HG03097 (cell line): ENCODE measurements around the gene CD248.
"Not testable (repeated sequence)": the region's sequence is repeated elsewhere in the genome, so short reads cannot be mapped to it uniquely, and the experiment has no call there.

Experiments used
- ATAC-seq: cut with Tn5 transposase; IDR thresholded peaks from one replicate; pipeline ENCODE4 v1.9.1; 2021; ENCODE audit not compliant: unreplicated experiment, low FRiP score

The CD248 gene

GRCh38 chr11:66313321-66314185 lies 3.3 kb downstream of the CD248 start:
- no peak for ATAC-seq

DNA sequence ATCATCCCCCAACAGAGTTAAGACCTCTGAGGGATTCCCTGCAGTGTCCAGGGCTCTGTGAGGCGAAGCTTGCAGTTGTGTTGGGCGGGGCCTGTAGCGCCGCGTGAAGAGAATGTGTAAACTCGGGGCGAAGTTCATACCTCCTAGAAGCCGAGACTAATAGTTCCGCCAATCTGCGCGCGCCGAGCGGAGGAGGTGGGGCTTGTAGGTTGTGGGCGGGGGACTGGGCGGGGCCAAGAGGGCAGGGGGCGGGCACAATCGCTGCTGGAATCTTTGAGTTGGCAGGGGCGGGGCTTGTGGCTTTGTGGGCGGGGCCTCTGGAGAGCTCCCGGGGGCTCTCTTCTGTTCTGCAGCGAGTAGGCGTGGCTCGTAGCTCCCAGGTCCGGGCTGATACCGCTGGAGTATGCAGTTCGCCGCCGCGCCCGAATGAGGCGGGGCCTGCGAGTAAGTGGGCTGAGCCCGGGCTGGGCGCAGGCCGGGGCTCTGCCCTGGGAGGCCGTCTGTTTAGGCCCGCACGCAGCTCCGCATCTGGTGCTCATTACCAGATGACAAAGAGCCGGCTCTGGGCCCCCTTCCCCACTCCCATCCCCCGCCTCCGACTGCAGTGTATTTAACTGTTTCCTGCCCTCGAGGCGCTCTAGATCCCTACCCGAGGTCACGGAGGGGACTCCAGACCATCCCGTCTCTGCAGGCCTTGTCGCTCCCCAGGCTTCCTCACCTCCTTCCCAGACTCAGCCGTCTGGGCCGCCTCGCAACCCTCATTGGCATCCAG lies 4.1 kb downstream of the CD248 start:
- ATAC-seq = peak; percentile 51

- peak; percentile 69 for ATAC-seq
Measured at GRCh38 chr11:66311965-66312548, 4.8 kb downstream of the CD248 start.

- no peak for ATAC-seq
Measured at GRCh38 chr11:66311470-66311964, 5.3 kb downstream of the CD248 start.

GRCh38 chr11:66310803-66311440 lies 5.9 kb downstream of the CD248 start:
- ATAC-seq = not testable (repeated sequence)

DNA sequence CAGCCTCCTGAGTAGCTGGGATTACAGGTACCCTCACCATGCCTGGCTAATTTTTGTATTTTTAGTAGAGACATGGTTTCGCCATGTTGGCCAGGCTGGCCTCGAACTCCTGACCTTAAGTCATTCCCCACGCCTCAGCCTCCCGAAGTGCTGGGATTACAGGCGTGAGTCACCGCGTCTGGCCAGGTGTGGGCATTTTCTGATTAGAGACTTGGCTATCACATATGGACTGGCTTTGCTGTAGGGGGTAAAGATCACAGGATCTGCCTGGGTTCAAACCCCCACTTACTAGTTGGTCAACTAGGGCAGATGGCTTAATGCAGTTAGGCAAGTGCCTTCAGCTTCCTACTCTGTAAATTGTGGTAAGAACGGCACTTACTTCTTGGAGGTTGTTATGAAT lies 6.5 kb downstream of the CD248 start:
- ATAC-seq = no peak

- ATAC-seq = no peak
Measured at GRCh38 chr11:66309475-66309874, 7.4 kb downstream of the CD248 start.

DNA sequence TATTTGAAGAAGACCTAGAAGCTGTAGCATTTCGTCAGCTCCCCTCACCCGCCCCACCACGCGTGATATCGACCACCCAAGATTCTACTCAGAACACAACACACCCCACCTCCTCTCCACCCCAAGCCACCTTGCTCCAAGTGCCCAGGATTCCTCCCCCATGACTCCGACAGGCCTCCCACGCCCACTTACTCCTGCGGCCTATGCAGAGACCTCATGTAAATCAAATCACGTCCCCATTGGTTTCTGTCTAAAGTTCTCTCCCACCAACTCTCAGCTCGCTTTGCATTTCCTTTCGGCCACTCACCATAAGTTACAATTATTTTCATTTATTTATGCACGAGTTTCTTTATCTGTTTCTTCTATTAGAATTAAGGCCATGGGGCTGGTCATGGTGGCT lies 14.2 kb downstream of the CD248 start:
- no peak for ATAC-seq

DNA sequence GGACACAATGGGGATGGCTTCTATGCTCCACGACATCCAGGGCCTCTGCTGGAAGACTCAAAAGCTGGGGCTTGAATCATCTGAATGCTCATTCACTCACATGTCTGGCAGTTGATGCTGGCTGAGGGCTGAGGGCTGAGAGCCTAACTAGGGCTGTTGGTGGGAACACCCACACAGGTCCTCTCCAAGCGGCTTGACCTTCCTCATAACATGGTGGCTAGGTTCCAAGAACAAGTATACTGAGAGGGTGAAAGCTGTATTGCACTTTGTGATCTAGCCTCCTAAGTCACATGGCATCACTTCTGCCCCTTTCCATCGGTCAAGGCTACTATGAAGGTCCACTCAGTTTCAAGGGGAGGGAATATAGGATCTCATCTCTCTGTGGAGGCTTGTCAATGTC lies 17.7 kb downstream of the CD248 start:
- no peak for ATAC-seq

DNA sequence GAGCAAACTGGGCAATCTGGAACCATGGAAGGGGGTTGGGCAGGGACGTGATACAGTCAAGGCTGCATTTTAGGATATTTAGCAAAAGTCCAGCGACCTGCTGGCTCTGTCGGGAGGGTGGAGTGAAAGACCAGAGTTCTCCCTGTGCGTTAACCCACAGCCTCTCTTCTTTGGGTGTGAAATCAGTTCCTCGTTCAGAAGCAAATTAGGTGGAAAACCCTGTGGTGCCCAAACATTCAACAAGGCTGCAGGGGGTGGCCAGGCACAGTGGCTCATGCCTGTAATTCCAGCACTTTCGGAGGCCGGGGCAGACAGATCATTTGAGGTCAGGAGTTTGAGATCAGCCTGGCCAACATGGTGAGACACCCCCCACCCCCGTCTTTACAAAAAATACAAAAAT lies 19.2 kb downstream of the CD248 start:
- ATAC-seq = no peak

DNA sequence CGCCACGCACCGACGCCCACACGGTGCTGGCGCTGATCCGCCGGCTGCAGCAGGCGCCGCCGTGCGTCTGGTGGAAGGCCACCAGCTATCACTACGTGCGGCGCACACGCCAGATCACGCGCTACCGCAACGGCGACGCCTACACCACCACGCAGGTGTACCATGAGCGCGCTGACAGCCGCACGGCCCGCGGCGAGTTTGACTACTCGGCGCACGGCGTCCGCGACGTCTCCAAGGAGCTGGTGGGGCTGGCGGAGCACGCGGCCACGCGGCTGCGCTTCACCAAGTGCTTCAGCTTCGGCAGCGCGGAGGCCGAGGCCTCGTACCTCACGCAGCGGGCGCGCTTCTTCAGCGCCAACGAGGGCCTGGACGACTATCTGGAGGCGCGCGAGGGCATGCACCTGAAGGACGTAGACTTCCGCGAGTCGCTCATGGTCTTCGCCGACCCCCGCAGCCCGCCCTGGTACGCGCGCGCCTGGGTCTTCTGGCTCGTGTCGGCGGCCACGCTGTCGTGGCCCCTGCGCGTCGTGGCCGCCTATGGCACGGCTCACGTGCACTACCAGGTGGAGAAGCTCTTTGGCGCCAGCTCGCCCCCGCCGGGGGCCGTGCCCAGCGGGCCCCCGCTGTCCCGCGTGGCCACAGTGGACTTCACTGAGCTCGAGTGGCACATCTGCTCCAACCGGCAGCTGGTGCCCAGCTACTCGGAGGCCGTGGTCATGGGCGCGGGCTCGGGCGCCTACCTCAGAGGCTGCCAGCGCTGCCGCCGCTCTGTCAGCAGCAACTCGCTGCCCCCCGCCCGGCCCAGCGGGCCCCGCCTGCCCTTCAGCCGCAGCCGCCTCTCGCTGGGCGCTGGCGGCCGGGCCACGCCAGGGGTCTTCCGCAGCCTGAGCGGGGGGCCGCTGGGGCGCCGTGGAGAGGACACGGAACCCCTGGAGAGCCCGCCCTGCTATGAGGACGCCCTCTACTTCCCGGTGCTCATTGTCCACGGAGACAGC lies 21.9 kb downstream of the CD248 start:
- ATAC-seq = no peak

GRCh38 chr11:66293777-66294625 lies 22.8 kb downstream of the CD248 start:
- ATAC-seq = no peak

GRCh38 chr11:66293352-66293751 lies 23.5 kb downstream of the CD248 start:
- ATAC-seq = no peak

GRCh38 chr11:66292543-66293332 lies 24.1 kb downstream of the CD248 start:
- no peak for ATAC-seq

DNA sequence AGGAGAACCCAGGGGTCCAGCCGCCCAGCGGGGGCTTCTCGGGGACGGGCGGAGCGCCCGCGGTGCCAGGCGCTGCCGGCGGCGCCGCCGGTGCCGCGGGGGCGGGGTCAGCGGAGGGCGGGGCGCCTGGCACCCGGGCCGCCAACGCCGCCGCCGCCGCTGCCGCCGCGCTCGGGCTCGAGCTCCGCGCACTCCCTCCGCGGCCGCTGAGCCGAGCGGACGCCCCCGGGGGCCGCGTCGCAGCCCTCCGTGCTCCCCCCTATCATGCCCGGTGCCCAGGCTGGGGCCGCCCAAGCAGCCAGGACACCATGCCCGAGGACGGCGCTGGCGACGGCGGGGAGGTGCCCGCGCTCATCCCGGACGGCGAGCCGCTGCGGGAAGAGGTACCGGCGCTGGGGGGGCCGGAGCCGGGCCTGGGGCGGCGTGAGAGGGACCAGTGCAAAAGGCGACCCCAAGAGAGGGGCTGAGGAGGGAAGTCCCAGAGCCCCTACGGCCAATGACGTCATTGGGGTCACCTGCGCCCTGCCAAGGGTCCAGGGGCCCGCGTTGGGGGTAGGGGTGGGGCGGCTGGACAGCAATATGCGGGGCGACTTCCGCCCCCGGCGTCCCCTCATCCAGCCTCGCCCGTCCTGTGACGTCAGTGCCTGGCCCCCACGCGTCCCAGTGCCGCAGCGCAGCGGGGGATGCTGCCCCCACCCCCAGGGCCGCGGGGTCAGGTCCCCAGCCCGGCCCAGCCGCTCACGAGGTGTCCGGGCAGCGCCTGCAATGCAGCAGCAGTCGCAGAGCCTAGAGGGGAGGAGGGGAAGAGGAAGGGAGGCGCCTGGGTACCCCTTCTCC lies 24.9 kb downstream of the CD248 start, which contains the start of gene TMEM151A:
TMEM151A (plus strand) TSS at position 189 of the 837 bp plus-strand sequence; CDS start at position 309, 120 bp downstream.
- no peak for ATAC-seq

- no peak for ATAC-seq
Measured at GRCh38 chr11:66291303-66291705, 25.5 kb downstream of the CD248 start.

- no peak for ATAC-seq
Measured at GRCh38 chr11:66290330-66290621, 26.6 kb downstream of the CD248 start.
